Measurements from ENCODE around the gene PARD3B. TPM values are rescaled to one million over a fixed set of nuclear protein-coding genes. Genes with fewer than 3 reads are reported as not detected.

Gene PARD3B
- total RNA-seq, 1 donor from 2014 or later = 6.4 TPM

GRCh38 chr2:205637320-205637602 lies 1092.0 kb downstream of the PARD3B start:
- DNase-seq (ENCODE audit: low read depth in 2 of 2) = no peak

- peak in 1 of 2 donors; percentile 23 for DNase-seq (ENCODE audit: low read depth in 2 of 2)
Observed at GRCh38 chr2:205637779-205638503, 1092.7 kb downstream of the PARD3B start.

- DNase-seq (ENCODE audit: low read depth in 2 of 2) = no peak
Observed at GRCh38 chr2:205640716-205641115, 1095.4 kb downstream of the PARD3B start.

- peak; percentile 21 to 34 for DNase-seq (ENCODE audit: low read depth in 2 of 2)
Observed at GRCh38 chr2:205642599-205643356, 1097.5 kb downstream of the PARD3B start.

GRCh38 chr2:205643391-205643885 lies 1098.2 kb downstream of the PARD3B start:
- no peak for DNase-seq (ENCODE audit: low read depth in 2 of 2)

- no peak for DNase-seq (ENCODE audit: low read depth in 2 of 2)
Observed at GRCh38 chr2:205644018-205644417, 1098.7 kb downstream of the PARD3B start.

- no peak for DNase-seq (ENCODE audit: low read depth in 2 of 2)
Observed at GRCh38 chr2:205646680-205647079, 1101.4 kb downstream of the PARD3B start.

GRCh38 chr2:205650450-205650849 lies 1105.2 kb downstream of the PARD3B start:
- peak; percentile 74 to 84 for DNase-seq (ENCODE audit: low read depth in 2 of 2)

GRCh38 chr2:205650931-205651330 lies 1105.7 kb downstream of the PARD3B start:
- DNase-seq (ENCODE audit: low read depth in 2 of 2) = no peak

- DNase-seq (ENCODE audit: low read depth in 2 of 2) = no peak
Observed at GRCh38 chr2:205651719-205652118, 1106.4 kb downstream of the PARD3B start.

- DNase-seq (ENCODE audit: low read depth in 2 of 2) = no peak
Observed at GRCh38 chr2:205654878-205655605, 1109.8 kb downstream of the PARD3B start.

- DNase-seq (ENCODE audit: low read depth in 2 of 2) = no peak
Observed at GRCh38 chr2:205655779-205656456, 1110.6 kb downstream of the PARD3B start.

- no peak for DNase-seq (ENCODE audit: low read depth in 2 of 2)
Observed at GRCh38 chr2:205656461-205656860, 1111.2 kb downstream of the PARD3B start.

GRCh38 chr2:205656941-205657340 lies 1111.7 kb downstream of the PARD3B start:
- DNase-seq (ENCODE audit: low read depth in 2 of 2) = no peak

- DNase-seq (ENCODE audit: low read depth in 2 of 2) = no peak
Observed at GRCh38 chr2:205657579-205657978, 1112.3 kb downstream of the PARD3B start.

- no peak for DNase-seq (ENCODE audit: low read depth in 2 of 2)
Observed at GRCh38 chr2:205658068-205658467, 1112.8 kb downstream of the PARD3B start.

- no peak for DNase-seq (ENCODE audit: low read depth in 2 of 2)
Observed at GRCh38 chr2:205658572-205658971, 1113.3 kb downstream of the PARD3B start.

- no peak for DNase-seq (ENCODE audit: low read depth in 2 of 2)
Observed at GRCh38 chr2:205659922-205660321, 1114.6 kb downstream of the PARD3B start.

- no peak for DNase-seq (ENCODE audit: low read depth in 2 of 2)
Observed at GRCh38 chr2:205660521-205661124, 1115.3 kb downstream of the PARD3B start.

- no peak for DNase-seq (ENCODE audit: low read depth in 2 of 2)
Observed at GRCh38 chr2:205661281-205661680, 1116.0 kb downstream of the PARD3B start.

All from dermis microvascular lymphatic vessel endothelial cell (primary cell).